ENCODE results near the gene ZNF844. TPM values are rescaled to one million over a fixed set of nuclear protein-coding genes. Genes with fewer than 3 reads are reported as not detected.

The ZNF844 gene
- total and polyA plus RNA-seq, 2 of the 8 experiments (the other 6 are each of a cell fraction or from before 2014, with no cell fraction given) = 3.1 to 9.8 TPM

GRCh38 chr19:12085074-12085818, 20.7 kb downstream of the ZNF844 start:
- Histone ChIP-seq H3K4me3 (ENCODE audit: extremely low read depth in 1 of 4, insufficient read depth in 2 of 4, low read depth in 3 of 4, low read length in 4 of 4) (no peak overlapping the region), H2BK120ac (replicated peaks; ENCODE audit: low read depth, low read length) (no peak overlapping the region), H3K27ac (ENCODE audit: low read depth, low read length) (no peak overlapping the region), H4K91ac (replicated peaks; ENCODE audit: insufficient read length, low read length) (no peak overlapping the region), H3K9me3 (ENCODE audit: insufficient read depth in 2 of 2, low read depth in 1 of 2, low read length in 1 of 2) (peaks cover 13 to 17% of the 10 kb centered on the region in 2 experiments), H2BK5ac (ENCODE audit: low read depth, low read length) (no peak overlapping the region), H3K79me1 (ENCODE audit: low read depth, low read length) (no peaks in the 10 kb centered on the region), H2BK12ac (ENCODE audit: low read depth, low read length) (no peak overlapping the region), H2BK15ac (ENCODE audit: low read length) (no peak overlapping the region), H2AK5ac (ENCODE audit: low read depth, low read length) (no peak overlapping the region), H2AFZ (ENCODE audit: low read length) (no peak overlapping the region), H4K8ac (ENCODE audit: extremely low read depth, insufficient read depth, low read length) (no peak overlapping the region), H3K4ac (replicated peaks; ENCODE audit: insufficient read length, low read depth, low read length) (no peak overlapping the region), H3K27me3 (replicated peaks in 1 of 4; ENCODE audit: control insufficient read depth in 3 of 4, extremely low read depth in 1 of 4, insufficient read depth in 3 of 4, low read length in 3 of 4) (no peaks in the 10 kb centered on the region), H4K20me1 (replicated peaks in 1 of 2; ENCODE audit: control insufficient read depth in 1 of 2, insufficient read depth in 2 of 2, low read length in 2 of 2) (no peaks in the 10 kb centered on the region), H4K5ac (ENCODE audit: insufficient read length, low read depth, low read length) (no peak overlapping the region), H3K23ac (ENCODE audit: insufficient read length) (no peak overlapping the region), H3K56ac (replicated peaks; ENCODE audit: insufficient read length, low read depth, low read length) (no peak overlapping the region), H3K4me1 (replicated peaks in 1 of 4; ENCODE audit: control insufficient read depth in 3 of 4, insufficient read depth in 4 of 4, low read length in 3 of 4) (no peaks in the 10 kb centered on the region), H3K36me3 (ENCODE audit: control insufficient read depth in 2 of 4, insufficient read depth in 4 of 4, low read length in 3 of 4) (peaks cover 0 to 4% (median 2%) of the 10 kb centered on the region in 4 experiments; a peak in 2 of 8 replicates), H3K79me2 (ENCODE audit: control insufficient read depth in 1 of 2, insufficient read depth in 2 of 2, low read length in 2 of 2) (no peaks in the 10 kb centered on the region), H2BK20ac (ENCODE audit: low read length) (no peak overlapping the region), H3K23me2 (ENCODE audit: low read depth, low read length) (no peaks in the 10 kb centered on the region), H3K4me2 (ENCODE audit: insufficient read depth in 1 of 2, low read depth in 2 of 2, low read length in 2 of 2) (no peak overlapping the region), H3K18ac (ENCODE audit: extremely low read depth, low read length) (no peak overlapping the region), H3K14ac (ENCODE audit: insufficient read length) (no peak overlapping the region), H3K9ac (replicated peaks in 1 of 4; ENCODE audit: extremely low read depth in 1 of 4, low read depth in 3 of 4, low read length in 3 of 4) (no peak overlapping the region)
- FAIRE-seq (no peak), DNase-seq (ENCODE audit: low read depth in 1 of 2, low spot score in 2 of 2) (no peak)
- ChIA-PET POLR2A (ENCODE audit: partially characterized antibody) (interaction anchor here (1.1 to 1.4 kb wide), 3 partner anchors 25 to 71 kb away, joined by 3 to 5 read pairs (median 5); partner anchors contain the start of genes ZNF625 and ZNF878), CTCF (ENCODE audit: partially characterized antibody) (interaction anchor here (0.6 to 1.7 kb wide), 4 partner anchors 25 to 402 kb away, joined by 3 to 10 read pairs (median 5); no protein-coding TSS in a partner anchor)
- WGBS, 2 experiments (ENCODE audit: extremely low coverage in 1 of 2, insufficient coverage in 1 of 2, insufficient read length in 1 of 2, insufficient replicate concordance in 2 of 2, low coverage in 1 of 2, low lambda C conversion rate in 2 of 2, missing lambda C conversion rate in 1 of 2) = 94% methylated on average over 5 of the region's 5 CpGs; no CpG with 5 or more reads in 1 of the 2 experiments
- no peak for TF ChIP-seq CHD1 (IDR thresholded peaks at IDR 0.05; ENCODE audit: low read depth, low read length)
- no peak for TF ChIP-seq CTCF (IDR thresholded peaks at IDR 0.05; ENCODE audit: control extremely low read depth in 1 of 3, insufficient read depth in 1 of 3, low read depth in 1 of 3, low read length in 3 of 3)
- no peak for TF ChIP-seq JUND (IDR thresholded peaks at IDR 0.05; ENCODE audit: low read length)
- TF ChIP-seq RNF2 (IDR thresholded peaks at IDR 0.05; ENCODE audit: borderline replicate concordance, low read depth, low read length, missing control alignments, poor library complexity, severe bottlenecking) = no peak
- no peak for TF ChIP-seq KDM1A (IDR thresholded peaks at IDR 0.05; ENCODE audit: borderline replicate concordance, low read length)
- TF ChIP-seq E2F6 (IDR thresholded peaks at IDR 0.05) = no peak
- no peak for TF ChIP-seq NRF1 (IDR thresholded peaks at IDR 0.05; ENCODE audit: low read depth, low read length)
- TF ChIP-seq HDAC6 (IDR thresholded peaks at IDR 0.05; ENCODE audit: low read depth, low read length) = no peak
- TF ChIP-seq SIX5 (IDR thresholded peaks at IDR 0.05; ENCODE audit: low read depth, low read length) = no peak

All from H1 (cell line).